ENCODE data around the gene LRRC1.

LRRC1 gene

GRCh38 chr6:53916804-53917463 lies 122.1 kb downstream of the LRRC1 start:
- no peaks in the 10 kb centered on the region for H3K4me1 ChIP-seq (ENCODE audit: control insufficient read depth, insufficient read depth, low read length, poor library complexity, severe bottlenecking)
- no peak for DNase-seq
- no peaks in the 10 kb centered on the region for H3K27me3 ChIP-seq (replicated peaks; ENCODE audit: control insufficient read depth, insufficient read depth, low read length, poor library complexity, severe bottlenecking)
- H3K27ac ChIP-seq (ENCODE audit: insufficient read depth, low read length, poor library complexity, severe bottlenecking): no peak overlapping the region
- no peaks in the 10 kb centered on the region for H3K9me3 ChIP-seq (ENCODE audit: control insufficient read depth, low read length)
- H3K4me3 ChIP-seq (ENCODE audit: insufficient read depth, low read depth, low read length, poor library complexity, severe bottlenecking): no peak overlapping the region
- no peaks in the 10 kb centered on the region for H3K36me3 ChIP-seq (ENCODE audit: control insufficient read depth, insufficient read depth, low read length)

GRCh38 chr6:53917464-53917842 lies 122.6 kb downstream of the LRRC1 start:
- H3K36me3 ChIP-seq (ENCODE audit: control insufficient read depth, insufficient read depth, low read length): no peaks in the 10 kb centered on the region
- H3K4me3 ChIP-seq (ENCODE audit: insufficient read depth, low read depth, low read length, poor library complexity, severe bottlenecking): no peak overlapping the region
- no peaks in the 10 kb centered on the region for H3K9me3 ChIP-seq (ENCODE audit: control insufficient read depth, low read length)
- DNase-seq: no peak
- H3K4me1 ChIP-seq (ENCODE audit: control insufficient read depth, insufficient read depth, low read length, poor library complexity, severe bottlenecking): no peaks in the 10 kb centered on the region
- no peaks in the 10 kb centered on the region for H3K27me3 ChIP-seq (replicated peaks; ENCODE audit: control insufficient read depth, insufficient read depth, low read length, poor library complexity, severe bottlenecking)
- H3K27ac ChIP-seq (ENCODE audit: insufficient read depth, low read length, poor library complexity, severe bottlenecking): no peak overlapping the region

GRCh38 chr6:53918854-53919510 lies 124.2 kb downstream of the LRRC1 start:
- Histone ChIP-seq H3K27me3 (replicated peaks; ENCODE audit: control insufficient read depth, insufficient read depth, low read length, poor library complexity, severe bottlenecking) (no peaks in the 10 kb centered on the region), H3K4me1 (ENCODE audit: control insufficient read depth, insufficient read depth, low read length, poor library complexity, severe bottlenecking) (no peaks in the 10 kb centered on the region), H3K27ac (ENCODE audit: insufficient read depth, low read length, poor library complexity, severe bottlenecking) (no peak overlapping the region), H3K4me3 (ENCODE audit: insufficient read depth, low read depth, low read length, poor library complexity, severe bottlenecking) (no peak overlapping the region), H3K9me3 (ENCODE audit: control insufficient read depth, low read length) (no peaks in the 10 kb centered on the region), H3K36me3 (ENCODE audit: control insufficient read depth, insufficient read depth, low read length) (no peaks in the 10 kb centered on the region)
- no peak for DNase-seq

GRCh38 chr6:53919881-53920360 lies 125.1 kb downstream of the LRRC1 start:
- Histone ChIP-seq H3K4me1 (ENCODE audit: control insufficient read depth, insufficient read depth, low read length, poor library complexity, severe bottlenecking) (no peaks in the 10 kb centered on the region), H3K4me3 (ENCODE audit: insufficient read depth, low read depth, low read length, poor library complexity, severe bottlenecking) (no peak overlapping the region), H3K27me3 (replicated peaks; ENCODE audit: control insufficient read depth, insufficient read depth, low read length, poor library complexity, severe bottlenecking) (no peaks in the 10 kb centered on the region), H3K27ac (ENCODE audit: insufficient read depth, low read length, poor library complexity, severe bottlenecking) (no peak overlapping the region), H3K36me3 (ENCODE audit: control insufficient read depth, insufficient read depth, low read length) (no peaks in the 10 kb centered on the region), H3K9me3 (ENCODE audit: control insufficient read depth, low read length) (no peaks in the 10 kb centered on the region)
- no peak for DNase-seq

GRCh38 chr6:53920881-53921280 lies 126.1 kb downstream of the LRRC1 start:
- no peaks in the 10 kb centered on the region for H3K4me1 ChIP-seq (ENCODE audit: control insufficient read depth, insufficient read depth, low read length, poor library complexity, severe bottlenecking)
- no peaks in the 10 kb centered on the region for H3K9me3 ChIP-seq (ENCODE audit: control insufficient read depth, low read length)
- no peak overlapping the region for H3K4me3 ChIP-seq (ENCODE audit: insufficient read depth, low read depth, low read length, poor library complexity, severe bottlenecking)
- H3K36me3 ChIP-seq (ENCODE audit: control insufficient read depth, insufficient read depth, low read length): no peaks in the 10 kb centered on the region
- no peak for DNase-seq
- H3K27me3 ChIP-seq (replicated peaks; ENCODE audit: control insufficient read depth, insufficient read depth, low read length, poor library complexity, severe bottlenecking): no peaks in the 10 kb centered on the region
- no peak overlapping the region for H3K27ac ChIP-seq (ENCODE audit: insufficient read depth, low read length, poor library complexity, severe bottlenecking)

GRCh38 chr6:53921639-53922038 lies 126.8 kb downstream of the LRRC1 start:
- H3K9me3 ChIP-seq (ENCODE audit: control insufficient read depth, low read length): no peaks in the 10 kb centered on the region
- no peak overlapping the region for H3K4me3 ChIP-seq (ENCODE audit: insufficient read depth, low read depth, low read length, poor library complexity, severe bottlenecking)
- no peaks in the 10 kb centered on the region for H3K4me1 ChIP-seq (ENCODE audit: control insufficient read depth, insufficient read depth, low read length, poor library complexity, severe bottlenecking)
- H3K27me3 ChIP-seq (replicated peaks; ENCODE audit: control insufficient read depth, insufficient read depth, low read length, poor library complexity, severe bottlenecking): no peaks in the 10 kb centered on the region
- no peak for DNase-seq
- no peaks in the 10 kb centered on the region for H3K36me3 ChIP-seq (ENCODE audit: control insufficient read depth, insufficient read depth, low read length)
- H3K27ac ChIP-seq (ENCODE audit: insufficient read depth, low read length, poor library complexity, severe bottlenecking): no peak overlapping the region

- no peaks in the 10 kb centered on the region for H3K27me3 ChIP-seq (replicated peaks; ENCODE audit: control insufficient read depth, insufficient read depth, low read length, poor library complexity, severe bottlenecking)
- no peaks in the 10 kb centered on the region for H3K4me1 ChIP-seq (ENCODE audit: control insufficient read depth, insufficient read depth, low read length, poor library complexity, severe bottlenecking)
- H3K9me3 ChIP-seq (ENCODE audit: control insufficient read depth, low read length): no peaks in the 10 kb centered on the region
- no peaks in the 10 kb centered on the region for H3K36me3 ChIP-seq (ENCODE audit: control insufficient read depth, insufficient read depth, low read length)
- no peak overlapping the region for H3K4me3 ChIP-seq (ENCODE audit: insufficient read depth, low read depth, low read length, poor library complexity, severe bottlenecking)
- H3K27ac ChIP-seq (ENCODE audit: insufficient read depth, low read length, poor library complexity, severe bottlenecking): no peak overlapping the region
- no peak for DNase-seq
These were observed 127.8 kb downstream of the LRRC1 start for GRCh38 chr6:53922539-53922981.

- Histone ChIP-seq H3K36me3 (ENCODE audit: control insufficient read depth, insufficient read depth, low read length) (no peaks in the 10 kb centered on the region), H3K4me3 (ENCODE audit: insufficient read depth, low read depth, low read length, poor library complexity, severe bottlenecking) (no peak overlapping the region)
These were observed 129.5 kb downstream of the LRRC1 start for GRCh38 chr6:53924277-53924676.

GRCh38 chr6:53924821-53925422 lies 130.1 kb downstream of the LRRC1 start:
- DNase-seq: no peak
- Histone ChIP-seq H3K4me3 (ENCODE audit: insufficient read depth, low read depth, low read length, poor library complexity, severe bottlenecking) (no peak overlapping the region), H3K4me1 (ENCODE audit: control insufficient read depth, insufficient read depth, low read length, poor library complexity, severe bottlenecking) (no peaks in the 10 kb centered on the region), H3K27ac (ENCODE audit: insufficient read depth, low read length, poor library complexity, severe bottlenecking) (no peak overlapping the region), H3K36me3 (ENCODE audit: control insufficient read depth, insufficient read depth, low read length) (no peaks in the 10 kb centered on the region), H3K27me3 (replicated peaks; ENCODE audit: control insufficient read depth, insufficient read depth, low read length, poor library complexity, severe bottlenecking) (no peaks in the 10 kb centered on the region), H3K9me3 (ENCODE audit: control insufficient read depth, low read length) (no peaks in the 10 kb centered on the region)

More at GRCh38 chr6:53924277-53924676, 129.5 kb downstream of the LRRC1 start:
- DNase-seq: no peak
- no peaks in the 10 kb centered on the region for H3K9me3 ChIP-seq (ENCODE audit: control insufficient read depth, low read length)
- no peaks in the 10 kb centered on the region for H3K4me1 ChIP-seq (ENCODE audit: control insufficient read depth, insufficient read depth, low read length, poor library complexity, severe bottlenecking)
- H3K27ac ChIP-seq (ENCODE audit: insufficient read depth, low read length, poor library complexity, severe bottlenecking): no peak overlapping the region
- H3K27me3 ChIP-seq (replicated peaks; ENCODE audit: control insufficient read depth, insufficient read depth, low read length, poor library complexity, severe bottlenecking): no peaks in the 10 kb centered on the region

- Histone ChIP-seq H3K27ac (ENCODE audit: insufficient read depth, low read length, poor library complexity, severe bottlenecking) (no peak overlapping the region), H3K4me1 (ENCODE audit: control insufficient read depth, insufficient read depth, low read length, poor library complexity, severe bottlenecking) (no peaks in the 10 kb centered on the region), H3K36me3 (ENCODE audit: control insufficient read depth, insufficient read depth, low read length) (no peaks in the 10 kb centered on the region), H3K4me3 (ENCODE audit: insufficient read depth, low read depth, low read length, poor library complexity, severe bottlenecking) (no peak overlapping the region), H3K9me3 (ENCODE audit: control insufficient read depth, low read length) (no peaks in the 10 kb centered on the region), H3K27me3 (replicated peaks; ENCODE audit: control insufficient read depth, insufficient read depth, low read length, poor library complexity, severe bottlenecking) (no peaks in the 10 kb centered on the region)
- no peak for DNase-seq
These were observed 131.1 kb downstream of the LRRC1 start for GRCh38 chr6:53925891-53926290.
